Heart left ventricle (tissue), 13 donors: ENCODE measurements around the gene PIK3R2.

Experiments used
- POLR2A ChIP-seq, 2 donors: fragments of 450-650 bp; IDR thresholded peaks; one replicate each; pipeline ENCODE4 v1.6.1; 2017; ENCODE audit warnings: antibody characterized with exemption in 2 of 2, mild to moderate bottlenecking in 2 of 2, moderate library complexity in 2 of 2
- TF ChIP-seq, protein P1 (sequence below), 12 donors: fragments of 200-600 bp; sonication (generic) in 4 of 12; IDR thresholded peaks; one replicate each; pipeline versions ENCODE4 v1.5.0 to v1.8.0; 2018 to 2022; ENCODE audit warnings: antibody characterized with exemption in 12 of 12, mild to moderate bottlenecking in 5 of 12
- donor health status: ischemic (EF 13 %, LVEDD 7.1; RV severe dilation, severe dysfunction).
- donor health status: DM: no; HTN: yes; CAD: no.
- donor health status: DM: no; HTN: no; CAD: no.
- donor health status: ischemic (EF 25% LVEDD 6.9; RV normal size, moderate dysfunction).
- donor health status: ischemic (EF 25% LVEDD 5.7; RV mildly dilated, moderate dysfunction).
- donor health status: ischemic (EF 35%, LVEDD 5.7; RV mildly dilated, moderate dysfunction).
- donor health status: nonischemic (EF 11% LVEDD 7.7; RV severe dilation, severe dysfunction).
- donor health status: DM: yes; HTN: yes; CAD: no.
- donor health status: PGD.
- donor health status: ischemic (EF 29% LVEDD 5.4; RV normal size, mild dysfunction).
- donor health status: nonischemic (EF 23%, LVEDD 6.1; RV moderate dilation, normal function).

DNA sequence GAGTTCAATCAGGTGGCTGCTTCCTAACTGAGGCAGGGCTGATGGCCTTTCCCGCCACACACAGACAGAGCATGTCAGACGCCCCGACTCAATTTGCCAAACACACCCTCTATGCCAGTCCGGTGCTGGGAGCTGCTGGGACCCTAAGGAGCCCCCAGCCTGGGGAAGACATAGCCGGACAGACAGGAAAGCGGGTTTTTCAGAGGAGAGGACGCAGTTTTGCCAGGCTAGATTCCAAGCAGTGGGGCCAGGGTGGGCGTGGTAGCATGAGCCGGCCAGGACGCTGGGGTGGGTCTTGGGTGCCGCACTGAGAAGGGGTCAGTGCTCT lies 35.6 kb upstream of the PIK3R2 start:
- TF ChIP-seq, protein P1, sequence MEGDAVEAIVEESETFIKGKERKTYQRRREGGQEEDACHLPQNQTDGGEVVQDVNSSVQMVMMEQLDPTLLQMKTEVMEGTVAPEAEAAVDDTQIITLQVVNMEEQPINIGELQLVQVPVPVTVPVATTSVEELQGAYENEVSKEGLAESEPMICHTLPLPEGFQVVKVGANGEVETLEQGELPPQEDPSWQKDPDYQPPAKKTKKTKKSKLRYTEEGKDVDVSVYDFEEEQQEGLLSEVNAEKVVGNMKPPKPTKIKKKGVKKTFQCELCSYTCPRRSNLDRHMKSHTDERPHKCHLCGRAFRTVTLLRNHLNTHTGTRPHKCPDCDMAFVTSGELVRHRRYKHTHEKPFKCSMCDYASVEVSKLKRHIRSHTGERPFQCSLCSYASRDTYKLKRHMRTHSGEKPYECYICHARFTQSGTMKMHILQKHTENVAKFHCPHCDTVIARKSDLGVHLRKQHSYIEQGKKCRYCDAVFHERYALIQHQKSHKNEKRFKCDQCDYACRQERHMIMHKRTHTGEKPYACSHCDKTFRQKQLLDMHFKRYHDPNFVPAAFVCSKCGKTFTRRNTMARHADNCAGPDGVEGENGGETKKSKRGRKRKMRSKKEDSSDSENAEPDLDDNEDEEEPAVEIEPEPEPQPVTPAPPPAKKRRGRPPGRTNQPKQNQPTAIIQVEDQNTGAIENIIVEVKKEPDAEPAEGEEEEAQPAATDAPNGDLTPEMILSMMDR (IDR thresholded peaks at IDR 0.05), result no peak
- no peak for TF ChIP-seq POLR2A (IDR thresholded peaks at IDR 0.05)
